HG03565 (cell line): ENCODE results near the gene SDCCAG8.

ENCODE experiments used
- ATAC-seq: cut with Tn5 transposase; IDR thresholded peaks from one replicate; pipeline ENCODE4 v1.9.1; 2021; ENCODE audit warnings: mild to moderate bottlenecking, moderate library complexity; ENCODE audit not compliant: unreplicated experiment

The SDCCAG8 gene

GRCh38 chr1:243379208-243379607 lies 123.4 kb downstream of the SDCCAG8 start:
- no peak for ATAC-seq

- no peak for ATAC-seq
Observed at GRCh38 chr1:243379706-243380105, 123.9 kb downstream of the SDCCAG8 start.

GRCh38 chr1:243388276-243388675 lies 132.4 kb downstream of the SDCCAG8 start:
- ATAC-seq, result no peak

GRCh38 chr1:243390162-243390791 lies 134.4 kb downstream of the SDCCAG8 start:
- no peak for ATAC-seq

GRCh38 chr1:243391355-243391754 lies 135.5 kb downstream of the SDCCAG8 start:
- no peak for ATAC-seq

- ATAC-seq, result no peak
Observed at GRCh38 chr1:243393096-243393495, 137.3 kb downstream of the SDCCAG8 start.

- ATAC-seq, result no peak
Observed at GRCh38 chr1:243394066-243394465, 138.2 kb downstream of the SDCCAG8 start.

GRCh38 chr1:243394601-243395464 lies 139.0 kb downstream of the SDCCAG8 start:
- no peak for ATAC-seq

- ATAC-seq, result no peak
Observed at GRCh38 chr1:243396424-243396823, 140.6 kb downstream of the SDCCAG8 start.

GRCh38 chr1:243396876-243397275 lies 141.0 kb downstream of the SDCCAG8 start:
- ATAC-seq, result no peak

- no peak for ATAC-seq
Observed at GRCh38 chr1:243397613-243398321, 141.9 kb downstream of the SDCCAG8 start.

- no peak for ATAC-seq
Observed at GRCh38 chr1:243399561-243400155, 143.8 kb downstream of the SDCCAG8 start.

- no peak for ATAC-seq
Observed at GRCh38 chr1:243402868-243403267, 147.0 kb downstream of the SDCCAG8 start.

GRCh38 chr1:243406424-243406823 lies 150.6 kb downstream of the SDCCAG8 start:
- ATAC-seq, result no peak

- no peak for ATAC-seq
Observed at GRCh38 chr1:243407284-243408018, 151.6 kb downstream of the SDCCAG8 start.

- ATAC-seq, result no peak
Observed at GRCh38 chr1:243408479-243408878, 152.6 kb downstream of the SDCCAG8 start.

- no peak for ATAC-seq
Observed at GRCh38 chr1:243409284-243409683, 153.4 kb downstream of the SDCCAG8 start.

GRCh38 chr1:243411472-243411871 lies 155.6 kb downstream of the SDCCAG8 start:
- no peak for ATAC-seq

- no peak for ATAC-seq
Observed at GRCh38 chr1:243413431-243414151, 157.8 kb downstream of the SDCCAG8 start.

GRCh38 chr1:243414152-243414494 lies 158.3 kb downstream of the SDCCAG8 start:
- ATAC-seq, result no peak
